ENCODE measurements around the gene TMEM204.

- TF ChIP-seq, protein P1, sequence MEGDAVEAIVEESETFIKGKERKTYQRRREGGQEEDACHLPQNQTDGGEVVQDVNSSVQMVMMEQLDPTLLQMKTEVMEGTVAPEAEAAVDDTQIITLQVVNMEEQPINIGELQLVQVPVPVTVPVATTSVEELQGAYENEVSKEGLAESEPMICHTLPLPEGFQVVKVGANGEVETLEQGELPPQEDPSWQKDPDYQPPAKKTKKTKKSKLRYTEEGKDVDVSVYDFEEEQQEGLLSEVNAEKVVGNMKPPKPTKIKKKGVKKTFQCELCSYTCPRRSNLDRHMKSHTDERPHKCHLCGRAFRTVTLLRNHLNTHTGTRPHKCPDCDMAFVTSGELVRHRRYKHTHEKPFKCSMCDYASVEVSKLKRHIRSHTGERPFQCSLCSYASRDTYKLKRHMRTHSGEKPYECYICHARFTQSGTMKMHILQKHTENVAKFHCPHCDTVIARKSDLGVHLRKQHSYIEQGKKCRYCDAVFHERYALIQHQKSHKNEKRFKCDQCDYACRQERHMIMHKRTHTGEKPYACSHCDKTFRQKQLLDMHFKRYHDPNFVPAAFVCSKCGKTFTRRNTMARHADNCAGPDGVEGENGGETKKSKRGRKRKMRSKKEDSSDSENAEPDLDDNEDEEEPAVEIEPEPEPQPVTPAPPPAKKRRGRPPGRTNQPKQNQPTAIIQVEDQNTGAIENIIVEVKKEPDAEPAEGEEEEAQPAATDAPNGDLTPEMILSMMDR (tag by site-specific recombination; IDR thresholded peaks at IDR 0.05), result no peak
- no peak for TF ChIP-seq PATZ1 (tag by site-specific recombination; IDR thresholded peaks at IDR 0.05)
- TF ChIP-seq ZSCAN18 (tag by site-specific recombination; IDR thresholded peaks at IDR 0.05), result no peak
- no peak for TF ChIP-seq ZNF785 (tag by site-specific recombination; IDR thresholded peaks at IDR 0.05)
- TF ChIP-seq ZNF747 (tag by site-specific recombination; IDR thresholded peaks at IDR 0.05), result no peak
- TF ChIP-seq ZNF416 (tag by site-specific recombination; IDR thresholded peaks at IDR 0.05), result no peak
- TF ChIP-seq GLI4 (tag by site-specific recombination; IDR thresholded peaks at IDR 0.05), result no peak
- no peak for TF ChIP-seq MYNN (tag by site-specific recombination; IDR thresholded peaks at IDR 0.05; ENCODE audit: borderline replicate concordance)
- no peak for TF ChIP-seq OVOL3 (tag by site-specific recombination; IDR thresholded peaks at IDR 0.05)
Measured at GRCh38 chr16:1551166-1551565, 17.7 kb downstream of the TMEM204 start.
